Trophoblast cell (in vitro differentiated cells and primary cell): ENCODE data around the gene PIP4K2C.

Experiments
- DNase-seq, 2 donors: peaks; one replicate each; pipeline ENCODE4 v3.0.0-alpha.2; 2016
- H2AFZ ChIP-seq: 2 replicates; pipeline ENCODE4 v1.6.1; 2013; ENCODE audit warnings: low read length, moderate library complexity, mild to moderate bottlenecking; ENCODE audit not compliant: insufficient read depth, poor library complexity
- H2AK5ac ChIP-seq: 2 replicates; pipeline ENCODE4 v1.6.1; 2013; ENCODE audit warnings: mild to moderate bottlenecking, low read length
- H2BK120ac ChIP-seq: 2 replicates; pipeline ENCODE4 v1.6.1; 2013; ENCODE audit warnings: low read length, mild to moderate bottlenecking, moderate library complexity; ENCODE audit not compliant: insufficient read depth, poor library complexity
- H2BK12ac ChIP-seq: 2 replicates; pipeline ENCODE4 v1.6.1; 2013; ENCODE audit warnings: mild to moderate bottlenecking, low read length, moderate library complexity
- H2BK5ac ChIP-seq: 2 replicates; pipeline ENCODE4 v1.6.1; 2013; ENCODE audit warnings: low read length, low read depth, moderate library complexity, mild to moderate bottlenecking; ENCODE audit not compliant: poor library complexity
- H3K14ac ChIP-seq: 2 replicates; pipeline ENCODE4 v1.6.1; 2013; ENCODE audit warnings: mild to moderate bottlenecking, low read length
- H3K18ac ChIP-seq: 2 replicates; pipeline ENCODE4 v1.6.1; 2013; ENCODE audit warnings: mild to moderate bottlenecking, low read length
- H3K23ac ChIP-seq: 2 replicates; pipeline ENCODE4 v1.6.1; 2013; ENCODE audit warnings: low read length
- H3K27ac ChIP-seq: 2 replicates; pipeline ENCODE4 v1.5.1; 2013; ENCODE audit warnings: low read depth, mild to moderate bottlenecking, inconsistent platforms, low read length, moderate library complexity
- H3K27me3 ChIP-seq: 2 replicates; pipeline ENCODE4 v1.6.1; 2013; ENCODE audit warnings: inconsistent platforms, mild to moderate bottlenecking, low read length, moderate library complexity; ENCODE audit not compliant: insufficient read depth
- H3K36me3 ChIP-seq, 2 experiments: 1 replicate in 1 of 2; 2 replicates in 1 of 2; pipeline ENCODE4 v1.6.1; 2013; ENCODE audit warnings: low read length in 2 of 2, mild to moderate bottlenecking in 2 of 2, moderate library complexity in 1 of 2; ENCODE audit not compliant: insufficient read depth in 2 of 2, control insufficient read depth in 1 of 2
- H3K4ac ChIP-seq: 2 replicates; pipeline ENCODE4 v1.6.1; 2013; ENCODE audit warnings: low read depth, mild to moderate bottlenecking, low read length, moderate library complexity
- H3K4me1 ChIP-seq, 2 experiments: 1 replicate in 1 of 2; 2 replicates in 1 of 2; pipeline ENCODE4 v1.6.1; 2013; ENCODE audit warnings: low read length in 2 of 2, mild to moderate bottlenecking in 2 of 2, moderate library complexity in 1 of 2; ENCODE audit not compliant: insufficient read depth in 2 of 2, control insufficient read depth in 1 of 2
- H3K4me2 ChIP-seq: 2 replicates; pipeline ENCODE4 v1.6.1; 2013; ENCODE audit warnings: inconsistent platforms, mild to moderate bottlenecking, low read length, moderate library complexity
- H3K4me3 ChIP-seq: 2 replicates; pipeline ENCODE4 v1.5.1; 2013; ENCODE audit warnings: mild to moderate bottlenecking, low read depth, low read length, inconsistent platforms
- H3K79me1 ChIP-seq: one replicate; pipeline ENCODE4 v1.6.1; 2013; ENCODE audit warnings: low read length
- H3K79me2 ChIP-seq: 2 replicates; pipeline ENCODE4 v1.6.1; 2013; ENCODE audit warnings: low read length, mild to moderate bottlenecking; ENCODE audit not compliant: control insufficient read depth, insufficient read depth, poor library complexity
- H3K9ac ChIP-seq: 2 replicates; pipeline ENCODE4 v1.6.1; 2013; ENCODE audit warnings: mild to moderate bottlenecking, low read length
- H3K9me3 ChIP-seq: 2 replicates; pipeline ENCODE4 v1.6.1; 2013; ENCODE audit warnings: low read depth, mild to moderate bottlenecking, control low read depth, inconsistent platforms, low read length; ENCODE audit not compliant: insufficient read depth
- H4K12ac ChIP-seq: 2 replicates; pipeline ENCODE4 v1.6.1; 2013; ENCODE audit warnings: low read depth, mild to moderate bottlenecking, low read length, moderate library complexity
- H4K8ac ChIP-seq: 2 replicates; pipeline ENCODE4 v1.6.1; 2013; ENCODE audit warnings: low read depth, mild to moderate bottlenecking, low read length, moderate library complexity
- H4K91ac ChIP-seq: one replicate; pipeline ENCODE4 v1.6.1; 2013; ENCODE audit warnings: low read depth, mild to moderate bottlenecking, low read length, moderate library complexity
- WGBS: extraction: QIAGEN DNeasy Blood & Tissue Kit; methylation state at CpG from one replicate; pipeline ENCODE4 v1.1.7; 2013; ENCODE audit warnings: missing lambda C conversion rate; ENCODE audit not compliant: insufficient read length, insufficient coverage; ENCODE audit errors: extremely low coverage; 5-methylcytosine and 5-hydroxymethylcytosine counted together

The PIP4K2C gene

DNA sequence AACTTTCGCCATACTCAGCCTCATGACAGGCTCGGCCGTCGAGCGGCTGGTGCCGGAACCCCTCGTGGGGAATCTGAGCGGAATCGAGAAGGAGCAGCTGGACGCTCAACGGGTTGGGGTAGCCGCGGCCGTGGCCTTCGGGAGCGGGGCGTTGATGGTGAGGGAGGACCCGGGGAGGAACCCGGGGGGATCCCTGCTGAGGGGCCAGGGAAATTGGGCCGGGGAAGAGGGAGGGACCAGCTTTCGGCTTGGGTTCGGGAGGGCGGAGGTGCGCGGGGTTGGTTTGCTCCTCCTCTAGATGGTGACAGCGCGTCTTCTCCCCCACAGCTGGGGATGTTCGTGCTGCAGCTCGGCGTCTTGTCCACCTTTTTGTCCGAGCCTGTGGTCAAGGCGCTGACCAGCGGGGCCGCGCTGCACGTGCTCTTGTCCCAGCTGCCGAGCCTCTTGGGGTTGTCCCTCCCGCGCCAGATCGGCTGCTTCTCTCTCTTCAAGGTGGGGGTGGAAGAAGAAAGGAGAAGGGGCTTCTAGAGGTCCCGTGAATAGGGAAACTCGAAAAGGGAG lies 30.0 kb downstream of the PIP4K2C start:
- no peaks in the 10 kb centered on the region for H3K79me1 ChIP-seq
- H2BK5ac ChIP-seq: no peak overlapping the region
- no peaks in the 10 kb centered on the region for H3K36me3 ChIP-seq
- DNase-seq: no peak
- H2BK120ac ChIP-seq: no peak overlapping the region
- H3K27ac ChIP-seq: no peak overlapping the region
- H3K27me3 ChIP-seq: peaks cover 71% of the 10 kb centered on the region
- no CpG with 5 or more reads among the region's 42 CpGs for WGBS
- no peak overlapping the region for H2AFZ ChIP-seq
- H3K79me2 ChIP-seq: no peaks in the 10 kb centered on the region
- no peak overlapping the region for H3K23ac ChIP-seq
- H3K9ac ChIP-seq: no peak overlapping the region
- no peaks in the 10 kb centered on the region for H3K9me3 ChIP-seq
- H3K4me3 ChIP-seq: no peak overlapping the region
- H2BK12ac ChIP-seq: no peak overlapping the region
- no peak overlapping the region for H3K14ac ChIP-seq
- no peak overlapping the region for H2AK5ac ChIP-seq
- H3K4ac ChIP-seq: no peak overlapping the region
- H4K91ac ChIP-seq: no peak overlapping the region
- H3K4me1 ChIP-seq: peaks cover 0 to 5% of the 10 kb centered on the region in 2 experiments
- H4K12ac ChIP-seq: no peak overlapping the region
- no peak overlapping the region for H3K18ac ChIP-seq
- H3K4me2 ChIP-seq: peak overlapping the region; percentile 61
- no peak overlapping the region for H4K8ac ChIP-seq

DNA sequence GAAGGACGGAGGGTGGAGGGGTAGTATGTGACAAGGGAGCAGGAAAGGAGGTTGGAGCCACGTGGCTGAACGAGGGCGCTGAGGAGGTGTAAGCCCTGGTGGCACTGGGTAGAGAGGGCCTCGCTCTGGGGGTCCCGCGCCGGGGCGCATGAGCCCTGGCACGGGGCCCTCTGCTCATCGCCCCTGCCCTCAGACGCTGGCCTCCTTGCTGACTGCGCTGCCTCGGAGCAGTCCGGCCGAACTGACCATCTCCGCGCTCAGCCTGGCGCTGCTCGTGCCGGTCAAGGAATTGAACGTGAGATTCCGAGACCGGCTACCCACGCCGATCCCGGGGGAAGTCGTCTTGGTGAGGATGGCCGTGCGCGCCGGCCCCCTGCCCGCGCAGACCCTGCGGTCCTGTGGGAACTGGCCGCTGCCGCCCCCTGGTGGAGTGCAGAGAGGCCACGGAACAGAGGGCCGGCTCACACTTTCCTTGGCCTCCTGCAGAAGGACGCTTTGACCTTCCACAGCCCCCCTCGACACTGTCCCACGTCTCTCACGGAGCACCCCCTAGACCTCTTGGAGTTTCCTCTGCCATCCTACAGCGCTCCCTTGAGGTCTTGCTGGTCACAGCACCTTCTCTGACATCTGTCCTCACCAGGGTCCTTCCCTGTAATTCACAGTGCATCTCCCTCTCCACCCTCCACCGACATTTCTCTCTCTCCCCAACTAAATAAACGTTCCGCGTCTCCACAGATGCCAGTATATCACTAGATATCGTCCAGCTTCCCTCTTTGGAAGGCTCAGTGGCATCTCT lies 30.7 kb downstream of the PIP4K2C start:
- Histone ChIP-seq H3K4me2 (peak overlapping the region; percentile 61), H3K27ac (no peak overlapping the region), H2BK120ac (no peak overlapping the region), H3K79me1 (no peaks in the 10 kb centered on the region), H3K4me1 (peaks cover 0 to 5% of the 10 kb centered on the region in 2 experiments), H3K27me3 (peaks cover 75% of the 10 kb centered on the region), H2BK5ac (no peak overlapping the region), H3K14ac (no peak overlapping the region), H3K18ac (no peak overlapping the region), H4K91ac (no peak overlapping the region), H3K9me3 (no peaks in the 10 kb centered on the region), H2AFZ (peak overlapping the region; percentile 11), H4K12ac (no peak overlapping the region), H2AK5ac (no peak overlapping the region), H3K9ac (no peak overlapping the region), H3K36me3 (no peaks in the 10 kb centered on the region), H2BK12ac (no peak overlapping the region), H3K4me3 (no peak overlapping the region), H3K4ac (no peak overlapping the region), H3K79me2 (no peaks in the 10 kb centered on the region), H4K8ac (no peak overlapping the region), H3K23ac (no peak overlapping the region)
- WGBS: no CpG with 5 or more reads among the region's 49 CpGs
- peak; percentile 20 to 56 for DNase-seq

DNA sequence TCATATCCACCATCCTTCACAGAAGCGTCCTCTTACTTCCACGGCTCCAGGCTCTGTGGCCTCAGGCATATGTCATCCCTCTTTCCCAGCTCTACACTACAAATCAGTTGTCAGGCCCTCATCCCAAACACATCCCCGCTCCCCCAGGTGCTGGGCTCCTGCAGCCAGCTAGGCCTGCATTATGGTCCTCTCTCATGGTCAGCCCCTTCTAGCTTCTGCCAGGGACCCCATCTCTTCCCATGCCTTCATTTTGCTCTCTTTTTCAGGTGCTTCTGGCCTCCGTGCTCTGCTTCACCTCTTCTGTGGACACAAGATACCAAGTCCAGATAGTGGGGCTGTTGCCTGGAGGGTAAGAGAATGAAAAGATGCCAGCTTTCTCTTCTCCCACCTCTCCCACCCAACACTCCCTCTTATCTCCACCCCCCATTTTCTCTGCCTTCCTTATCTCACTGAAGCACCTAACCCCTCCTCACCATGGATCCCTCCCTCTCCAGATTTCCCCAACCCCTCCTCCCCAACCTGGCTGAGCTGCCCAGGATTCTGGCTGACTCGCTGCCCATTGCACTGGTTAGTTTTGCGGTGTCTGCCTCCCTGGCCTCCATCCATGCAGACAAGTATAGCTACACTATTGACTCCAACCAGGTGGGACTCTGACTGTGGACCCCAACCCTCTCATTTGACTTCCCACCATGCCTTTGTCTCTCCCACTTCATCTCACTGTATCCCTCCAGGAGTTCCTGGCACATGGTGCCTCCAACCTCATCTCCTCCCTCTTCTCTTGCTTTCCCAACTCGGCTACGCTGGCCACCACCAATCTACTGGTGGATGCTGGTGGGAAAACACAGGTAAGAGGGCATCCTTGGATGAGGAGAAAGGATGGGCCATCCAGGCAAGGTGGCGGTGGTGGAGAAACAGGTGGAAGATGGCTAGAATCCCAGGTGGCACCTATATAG lies 31.6 kb downstream of the PIP4K2C start:
- H2BK120ac ChIP-seq: no peak overlapping the region
- no peaks in the 10 kb centered on the region for H3K79me1 ChIP-seq
- WGBS: no CpG with 5 or more reads among the region's 9 CpGs
- H4K12ac ChIP-seq: no peak overlapping the region
- no peaks in the 10 kb centered on the region for H3K36me3 ChIP-seq
- H3K79me2 ChIP-seq: no peaks in the 10 kb centered on the region
- H2BK5ac ChIP-seq: no peak overlapping the region
- no peak overlapping the region for H2AFZ ChIP-seq
- H3K27me3 ChIP-seq: peaks cover 80% of the 10 kb centered on the region
- peaks cover 2% of the 10 kb centered on the region for H3K9me3 ChIP-seq
- no peak overlapping the region for H2BK12ac ChIP-seq
- H4K91ac ChIP-seq: no peak overlapping the region
- no peak overlapping the region for H3K4me3 ChIP-seq
- H3K23ac ChIP-seq: no peak overlapping the region
- H4K8ac ChIP-seq: no peak overlapping the region
- peaks cover 2 to 6% of the 10 kb centered on the region in 2 experiments for H3K4me1 ChIP-seq
- H3K4me2 ChIP-seq: no peak overlapping the region
- no peak overlapping the region for H3K27ac ChIP-seq
- H3K18ac ChIP-seq: no peak overlapping the region
- no peak overlapping the region for H2AK5ac ChIP-seq
- no peak overlapping the region for H3K14ac ChIP-seq
- H3K4ac ChIP-seq: no peak overlapping the region
- DNase-seq: no peak
- no peak overlapping the region for H3K9ac ChIP-seq

DNA sequence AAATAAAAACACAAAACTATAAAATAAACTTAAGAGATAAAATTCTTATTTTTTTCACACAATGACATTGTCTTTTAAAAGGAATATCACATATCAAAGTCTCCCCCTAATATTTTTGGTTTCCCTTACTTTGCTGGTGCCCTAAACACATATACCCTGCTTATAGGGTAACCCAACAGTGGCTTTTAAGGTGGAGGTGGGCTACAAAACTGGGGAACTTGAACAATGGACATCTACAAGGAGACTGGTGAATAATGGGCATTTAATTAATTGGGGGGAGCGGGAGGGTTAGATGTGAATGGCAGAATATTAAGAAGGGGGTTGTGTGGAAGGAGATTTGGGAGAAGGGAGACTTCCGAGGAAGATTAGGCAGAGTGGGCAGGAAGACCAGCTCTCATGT lies 32.4 kb downstream of the PIP4K2C start:
- no peak overlapping the region for H3K4me3 ChIP-seq
- H3K4ac ChIP-seq: no peak overlapping the region
- H2BK12ac ChIP-seq: no peak overlapping the region
- no peak overlapping the region for H3K14ac ChIP-seq
- H3K23ac ChIP-seq: no peak overlapping the region
- no peak overlapping the region for H3K27ac ChIP-seq
- H3K9ac ChIP-seq: no peak overlapping the region
- H3K4me2 ChIP-seq: no peak overlapping the region
- H4K8ac ChIP-seq: no peak overlapping the region
- no peak overlapping the region for H2AK5ac ChIP-seq
- no peak overlapping the region for H2BK5ac ChIP-seq
- H3K36me3 ChIP-seq: no peaks in the 10 kb centered on the region
- peaks cover 4 to 9% of the 10 kb centered on the region in 2 experiments for H3K4me1 ChIP-seq
- DNase-seq: no peak
- no peak overlapping the region for H2BK120ac ChIP-seq
- H3K79me1 ChIP-seq: no peaks in the 10 kb centered on the region
- H3K9me3 ChIP-seq: peaks cover 8% of the 10 kb centered on the region
- H3K18ac ChIP-seq: no peak overlapping the region
- no peaks in the 10 kb centered on the region for H3K79me2 ChIP-seq
- H4K91ac ChIP-seq: no peak overlapping the region
- H4K12ac ChIP-seq: no peak overlapping the region
- peaks cover 80% of the 10 kb centered on the region for H3K27me3 ChIP-seq
- WGBS: 100% methylated on average over 2 of the region's 2 CpGs
- H2AFZ ChIP-seq: no peak overlapping the region
